HepG2 (cell line): Measurements from ENCODE around the gene PFN1. TPM values are rescaled to one million over a fixed set of nuclear protein-coding genes. Genes with fewer than 3 reads are reported as not detected.

Experiments
- AGO2 ChIP-seq: fragments of 200-400 bp; formaldehyde crosslinking; optimal IDR thresholded peaks from 2 replicates; pipeline ENCODE3; 2017; ENCODE audit warnings: mild to moderate bottlenecking, low read depth, low read length, moderate library complexity
- ELF4 ChIP-seq: sonication (generic); formaldehyde crosslinking; IDR thresholded peaks from 2 replicates; pipeline ENCODE4 v1.5.0; 2020; ENCODE audit warnings: missing genetic modification reagents, mild to moderate bottlenecking, moderate library complexity, borderline replicate concordance
- HDAC1 ChIP-seq: sonication (generic); formaldehyde crosslinking; IDR thresholded peaks from 2 replicates; pipeline ENCODE4 v1.5.1; 2020; ENCODE audit warnings: mild to moderate bottlenecking, missing genetic modification reagents
- MED1 ChIP-seq: sonication (generic); formaldehyde crosslinking; IDR thresholded peaks from 2 replicates; pipeline ENCODE4 v1.4.0; 2020; ENCODE audit warnings: missing genetic modification reagents
- PAXIP1 ChIP-seq: sonication (generic); formaldehyde crosslinking; conservative IDR thresholded peaks from 2 replicates; pipeline ENCODE4 v1.4.0; 2020; ENCODE audit warnings: mild to moderate bottlenecking, missing genetic modification reagents, moderate library complexity
- RBFOX2 ChIP-seq: fragments of 200-400 bp; formaldehyde crosslinking; IDR thresholded peaks from 2 replicates; pipeline ENCODE4 v1.6.1; 2017; ENCODE audit warnings: low read depth, mild to moderate bottlenecking, low read length
- SAP130 ChIP-seq: IDR thresholded peaks from 2 replicates; pipeline ENCODE4 v1.6.1; 2016; ENCODE audit warnings: low read depth
- TGIF2 ChIP-seq: IDR thresholded peaks from 2 replicates; pipeline ENCODE4 v1.6.1; 2016; ENCODE audit warnings: control low read depth, missing compliant biosample characterization
- ZNF124 ChIP-seq: sonication (generic); formaldehyde crosslinking; IDR thresholded peaks from 2 replicates; pipeline ENCODE4 v1.4.0; 2020; ENCODE audit warnings: missing genetic modification reagents
- ZUFSP ChIP-seq: sonication (generic); formaldehyde crosslinking; IDR thresholded peaks from 2 replicates; pipeline ENCODE4 v1.9.0; 2021; ENCODE audit warnings: missing genetic modification reagents, mild to moderate bottlenecking, borderline replicate concordance
- polyA plus RNA-seq, 8 experiments: library from polyadenylated mRNA; depleted of rRNA in 3 of 8; stranded (reverse) in 7 of 8; unstranded in 1 of 8; fragments of >200 nt; fragmentation: Illumina TruSeq in 4 of 8; extraction: Trizol in 4 of 8; gene quantifications; 2 replicates each; pipeline versions ENCODE4 v1.2.1 to v1.2.3, GENCODE V29; 2011 to 2016; ENCODE audit warnings: low read depth in 4 of 8, missing spikeins in 1 of 8, mixed read lengths in 1 of 8; ENCODE audit not compliant: insufficient read depth in 1 of 8
- total RNA-seq, 5 experiments: library from RNA; depleted of rRNA; stranded (reverse); fragments of >200 nt; fragmentation: Illumina TruSeq; extraction: Trizol; gene quantifications; 2 replicates each; pipeline ENCODE4 v1.2.3, GENCODE V29; 2016; ENCODE audit warnings: low read depth in 1 of 5
- TF ChIP-seq, protein P1 (sequence below): sonication (generic); formaldehyde crosslinking; IDR thresholded peaks from 2 replicates; pipeline ENCODE4 v1.5.0; 2020; ENCODE audit warnings: missing genetic modification reagents
- TF ChIP-seq, protein P2 (sequence below): sonication (generic); formaldehyde crosslinking; conservative IDR thresholded peaks from 2 replicates; pipeline ENCODE4 v1.5.0; 2020; ENCODE audit warnings: missing genetic modification reagents
- TF ChIP-seq, protein P3 (sequence below): sonication (generic); formaldehyde crosslinking; IDR thresholded peaks from 2 replicates; pipeline ENCODE4 v1.4.0; 2020; ENCODE audit warnings: missing genetic modification reagents

Gene PFN1
- total and polyA plus RNA-seq, 2 of the 13 experiments (the other 11 are each of a cell fraction or from before 2014, with no cell fraction given): 494 to 613 TPM

- peak; percentile 53; the same call in 1 of the 2 replicates for TF ChIP-seq SAP130 (CRISPR knock-in tag)
- TF ChIP-seq HDAC1 (CRISPR knock-in tag): 0 out of 2 replicates have a peak, but pooled peaks have one; percentile 0
- peak; percentile 68; the same call in 1 of the 2 replicates for TF ChIP-seq ELF4 (CRISPR knock-in tag)
- TF ChIP-seq, protein P1, sequence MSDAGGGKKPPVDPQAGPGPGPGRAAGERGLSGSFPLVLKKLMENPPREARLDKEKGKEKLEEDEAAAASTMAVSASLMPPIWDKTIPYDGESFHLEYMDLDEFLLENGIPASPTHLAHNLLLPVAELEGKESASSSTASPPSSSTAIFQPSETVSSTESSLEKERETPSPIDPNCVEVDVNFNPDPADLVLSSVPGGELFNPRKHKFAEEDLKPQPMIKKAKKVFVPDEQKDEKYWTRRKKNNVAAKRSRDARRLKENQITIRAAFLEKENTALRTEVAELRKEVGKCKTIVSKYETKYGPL (CRISPR knock-in tag): 0 out of 2 replicates have a peak, but pooled peaks have one; percentile 3
- TF ChIP-seq ZNF124: no peak
- 0 out of 2 replicates have a peak, but pooled peaks have one; percentile 15 for TF ChIP-seq MED1
- peak; percentile 99 for TF ChIP-seq AGO2
- TF ChIP-seq, protein P2, sequence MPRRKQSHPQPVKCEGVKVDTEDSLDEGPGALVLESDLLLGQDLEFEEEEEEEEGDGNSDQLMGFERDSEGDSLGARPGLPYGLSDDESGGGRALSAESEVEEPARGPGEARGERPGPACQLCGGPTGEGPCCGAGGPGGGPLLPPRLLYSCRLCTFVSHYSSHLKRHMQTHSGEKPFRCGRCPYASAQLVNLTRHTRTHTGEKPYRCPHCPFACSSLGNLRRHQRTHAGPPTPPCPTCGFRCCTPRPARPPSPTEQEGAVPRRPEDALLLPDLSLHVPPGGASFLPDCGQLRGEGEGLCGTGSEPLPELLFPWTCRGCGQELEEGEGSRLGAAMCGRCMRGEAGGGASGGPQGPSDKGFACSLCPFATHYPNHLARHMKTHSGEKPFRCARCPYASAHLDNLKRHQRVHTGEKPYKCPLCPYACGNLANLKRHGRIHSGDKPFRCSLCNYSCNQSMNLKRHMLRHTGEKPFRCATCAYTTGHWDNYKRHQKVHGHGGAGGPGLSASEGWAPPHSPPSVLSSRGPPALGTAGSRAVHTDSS (CRISPR knock-in tag): no peak
- TF ChIP-seq RBFOX2: peak; percentile 96
- peak; percentile 31; the same call in 1 of the 2 replicates for TF ChIP-seq TGIF2
- TF ChIP-seq, protein P3, sequence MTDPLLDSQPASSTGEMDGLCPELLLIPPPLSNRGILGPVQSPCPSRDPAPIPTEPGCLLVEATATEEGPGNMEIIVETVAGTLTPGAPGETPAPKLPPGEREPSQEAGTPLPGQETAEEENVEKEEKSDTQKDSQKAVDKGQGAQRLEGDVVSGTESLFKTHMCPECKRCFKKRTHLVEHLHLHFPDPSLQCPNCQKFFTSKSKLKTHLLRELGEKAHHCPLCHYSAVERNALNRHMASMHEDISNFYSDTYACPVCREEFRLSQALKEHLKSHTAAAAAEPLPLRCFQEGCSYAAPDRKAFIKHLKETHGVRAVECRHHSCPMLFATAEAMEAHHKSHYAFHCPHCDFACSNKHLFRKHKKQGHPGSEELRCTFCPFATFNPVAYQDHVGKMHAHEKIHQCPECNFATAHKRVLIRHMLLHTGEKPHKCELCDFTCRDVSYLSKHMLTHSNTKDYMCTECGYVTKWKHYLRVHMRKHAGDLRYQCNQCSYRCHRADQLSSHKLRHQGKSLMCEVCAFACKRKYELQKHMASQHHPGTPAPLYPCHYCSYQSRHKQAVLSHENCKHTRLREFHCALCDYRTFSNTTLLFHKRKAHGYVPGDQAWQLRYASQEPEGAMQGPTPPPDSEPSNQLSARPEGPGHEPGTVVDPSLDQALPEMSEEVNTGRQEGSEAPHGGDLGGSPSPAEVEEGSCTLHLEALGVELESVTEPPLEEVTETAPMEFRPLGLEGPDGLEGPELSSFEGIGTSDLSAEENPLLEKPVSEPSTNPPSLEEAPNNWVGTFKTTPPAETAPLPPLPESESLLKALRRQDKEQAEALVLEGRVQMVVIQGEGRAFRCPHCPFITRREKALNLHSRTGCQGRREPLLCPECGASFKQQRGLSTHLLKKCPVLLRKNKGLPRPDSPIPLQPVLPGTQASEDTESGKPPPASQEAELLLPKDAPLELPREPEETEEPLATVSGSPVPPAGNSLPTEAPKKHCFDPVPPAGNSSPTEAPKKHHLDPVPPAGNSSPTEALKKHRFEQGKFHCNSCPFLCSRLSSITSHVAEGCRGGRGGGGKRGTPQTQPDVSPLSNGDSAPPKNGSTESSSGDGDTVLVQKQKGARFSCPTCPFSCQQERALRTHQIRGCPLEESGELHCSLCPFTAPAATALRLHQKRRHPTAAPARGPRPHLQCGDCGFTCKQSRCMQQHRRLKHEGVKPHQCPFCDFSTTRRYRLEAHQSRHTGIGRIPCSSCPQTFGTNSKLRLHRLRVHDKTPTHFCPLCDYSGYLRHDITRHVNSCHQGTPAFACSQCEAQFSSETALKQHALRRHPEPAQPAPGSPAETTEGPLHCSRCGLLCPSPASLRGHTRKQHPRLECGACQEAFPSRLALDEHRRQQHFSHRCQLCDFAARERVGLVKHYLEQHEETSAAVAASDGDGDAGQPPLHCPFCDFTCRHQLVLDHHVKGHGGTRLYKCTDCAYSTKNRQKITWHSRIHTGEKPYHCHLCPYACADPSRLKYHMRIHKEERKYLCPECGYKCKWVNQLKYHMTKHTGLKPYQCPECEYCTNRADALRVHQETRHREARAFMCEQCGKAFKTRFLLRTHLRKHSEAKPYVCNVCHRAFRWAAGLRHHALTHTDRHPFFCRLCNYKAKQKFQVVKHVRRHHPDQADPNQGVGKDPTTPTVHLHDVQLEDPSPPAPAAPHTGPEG (CRISPR knock-in tag): 0 out of 2 replicates have a peak, but pooled peaks have one; percentile 37
- no peak for TF ChIP-seq ZUFSP
- TF ChIP-seq PAXIP1 (CRISPR knock-in tag): no peak
Observed at GRCh38 chr17:4947411-4948165, 742 bp downstream of the PFN1 start (continued).
